NOMO-1 treated with dmso at 0.1 percent for 144 hours (cell line): ENCODE results near the gene NODAL.

Source experiments
- DNase-seq: peaks from one replicate; lab custom pipeline; 2025; ENCODE audit not compliant: unreplicated experiment; lab: John Stamatoyannopoulos, UW

The NODAL gene

DNA sequence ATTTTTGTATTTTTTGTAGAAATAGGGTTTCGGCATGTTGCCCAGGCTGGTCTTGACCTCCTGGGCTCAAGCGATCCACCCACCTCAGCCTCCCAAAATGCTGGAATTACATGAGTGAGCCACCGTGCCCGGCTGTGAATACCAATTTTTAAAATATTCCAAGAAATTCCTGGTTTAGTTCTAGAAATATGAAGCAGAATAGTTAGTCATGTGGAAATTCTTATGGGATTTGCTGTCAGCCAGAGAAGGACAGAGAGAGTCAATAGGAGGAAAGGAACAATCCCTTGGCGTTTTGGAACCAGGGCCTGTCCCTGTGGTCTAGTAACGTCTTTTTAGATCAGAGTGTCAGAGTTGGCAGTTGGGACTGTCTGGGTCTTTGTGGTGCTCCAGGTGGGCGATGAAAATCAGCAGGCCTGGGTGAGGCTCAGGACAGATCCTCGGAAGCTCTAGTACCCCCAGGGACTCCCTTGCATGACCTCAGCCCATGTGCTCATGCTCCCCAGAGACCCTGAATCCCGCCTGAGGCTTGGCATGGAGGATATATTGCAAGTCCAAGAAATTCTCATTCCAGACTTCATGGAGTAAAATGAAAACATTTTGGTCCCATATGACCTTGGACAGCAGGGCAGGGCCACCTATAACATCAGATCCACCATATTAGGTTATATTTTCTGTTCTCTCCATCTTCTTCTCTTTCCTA lies 7.8 kb downstream of the NODAL start:
- no peak for DNase-seq

DNA sequence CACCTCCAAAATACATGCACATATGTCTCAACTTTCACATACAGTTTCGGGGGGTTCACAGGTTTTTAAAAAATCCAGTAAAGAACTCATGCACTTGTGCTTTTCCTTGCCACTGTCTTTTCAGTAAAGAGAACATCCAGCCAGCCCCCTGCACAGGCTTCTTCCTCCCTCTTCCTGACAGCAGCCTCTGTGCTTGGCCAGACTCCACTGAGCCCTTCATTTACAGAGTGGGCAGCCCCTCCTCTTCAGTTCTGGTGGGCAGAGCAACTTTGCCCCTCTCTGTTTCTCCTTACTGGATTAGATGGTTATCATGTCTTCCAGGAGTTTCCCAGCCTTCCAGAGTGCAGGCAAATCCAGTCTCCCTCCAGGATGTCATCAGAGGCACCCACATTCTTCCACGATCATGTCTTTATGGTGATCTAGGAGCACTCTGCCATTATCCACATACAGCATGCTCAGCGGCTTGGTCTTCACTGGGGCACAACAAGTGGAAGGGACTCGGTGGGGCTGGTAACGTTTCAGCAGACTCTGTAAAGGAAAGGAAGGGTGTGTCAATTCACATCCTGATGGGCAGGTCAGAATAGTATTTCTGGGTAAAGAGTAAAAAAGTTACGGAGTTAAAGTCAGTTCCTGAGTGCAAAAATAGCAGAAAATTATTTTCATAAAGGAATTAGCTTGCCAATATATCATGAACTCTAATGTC lies 8.8 kb downstream of the NODAL start:
- no peak for DNase-seq

DNA sequence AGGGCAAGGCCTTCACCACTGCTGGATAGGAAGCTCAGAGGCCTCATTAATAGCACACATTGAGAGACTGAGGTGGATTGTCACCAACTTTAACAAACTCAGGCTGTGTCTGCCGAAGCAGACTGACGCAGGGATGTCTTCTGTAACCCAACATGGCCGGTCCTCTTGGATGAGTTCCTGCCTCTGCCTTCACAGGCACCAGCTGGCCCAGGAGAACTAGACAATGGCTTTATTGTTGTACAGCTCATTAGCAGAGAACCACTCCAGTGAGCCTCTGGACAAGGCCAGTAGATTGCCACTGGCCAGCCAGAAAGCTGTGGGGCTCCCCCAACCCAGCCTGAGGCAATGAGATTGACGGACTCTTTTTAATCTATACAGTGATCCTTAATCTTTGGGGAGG lies 9.4 kb downstream of the NODAL start:
- no peak for DNase-seq

DNA sequence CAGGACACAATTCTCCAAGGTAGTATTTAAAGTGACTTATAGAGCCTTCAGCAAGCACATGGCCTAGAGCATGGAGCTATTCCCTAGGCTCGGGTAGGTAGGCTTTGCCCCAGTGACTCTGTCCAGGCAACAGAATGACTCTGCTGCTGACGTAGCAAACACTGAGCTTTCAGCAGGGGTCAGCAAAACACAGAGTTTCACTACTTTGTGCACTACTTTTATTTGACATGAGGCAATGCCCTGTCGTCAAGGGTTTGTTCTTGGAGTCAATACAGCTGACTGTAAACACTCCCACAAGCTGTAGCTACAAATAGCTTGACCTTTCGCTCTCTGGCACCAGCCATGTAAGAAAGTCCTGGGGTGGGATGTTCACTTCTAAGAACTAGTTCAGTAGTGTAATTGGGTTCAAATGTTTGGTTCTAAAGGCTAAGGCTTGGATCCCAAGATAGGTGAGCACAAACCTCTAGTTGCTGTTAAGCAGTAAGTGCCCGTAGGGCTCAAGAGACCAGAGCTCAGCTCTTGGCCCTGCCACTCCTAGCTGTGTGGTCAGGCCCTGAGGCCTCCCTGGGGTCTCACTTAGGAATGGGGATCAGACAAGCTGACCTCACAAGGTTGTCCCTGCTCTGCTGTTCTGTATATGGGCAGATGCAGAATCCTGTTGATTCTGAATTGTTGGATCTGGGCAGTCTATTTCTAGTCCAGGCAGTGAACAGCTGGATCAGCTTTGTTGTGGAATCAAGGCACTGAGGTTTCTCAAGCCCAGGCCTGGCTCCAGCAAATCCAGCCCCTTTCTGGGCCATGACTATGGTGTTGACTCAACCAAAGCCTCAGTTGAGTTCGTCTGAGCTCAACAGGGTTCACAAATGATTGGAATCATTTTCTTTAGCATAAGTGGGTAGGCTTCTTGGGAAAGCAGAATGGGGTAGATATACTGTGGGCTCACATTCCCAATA lies 10.7 kb downstream of the NODAL start:
- DNase-seq = no peak

DNA sequence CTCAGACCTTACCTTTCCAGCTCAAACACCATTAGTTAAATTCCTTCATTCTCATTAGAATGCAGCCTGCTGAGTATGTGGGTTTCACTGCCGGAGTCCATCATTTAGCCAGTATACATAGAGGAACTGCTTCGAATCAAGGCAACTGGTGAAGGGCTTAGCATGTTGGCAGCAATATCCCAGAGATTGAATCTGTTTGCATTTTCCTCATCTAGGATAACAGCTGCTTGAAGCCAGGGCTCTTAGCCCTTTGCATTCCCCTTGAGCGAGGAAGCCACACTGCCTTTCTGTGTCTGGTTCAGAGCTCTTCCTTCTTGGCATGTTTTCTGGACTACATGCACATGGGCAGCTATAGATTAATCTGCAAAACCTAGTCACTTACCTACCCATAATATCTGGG lies 14.7 kb downstream of the NODAL start:
- DNase-seq = no peak

DNA sequence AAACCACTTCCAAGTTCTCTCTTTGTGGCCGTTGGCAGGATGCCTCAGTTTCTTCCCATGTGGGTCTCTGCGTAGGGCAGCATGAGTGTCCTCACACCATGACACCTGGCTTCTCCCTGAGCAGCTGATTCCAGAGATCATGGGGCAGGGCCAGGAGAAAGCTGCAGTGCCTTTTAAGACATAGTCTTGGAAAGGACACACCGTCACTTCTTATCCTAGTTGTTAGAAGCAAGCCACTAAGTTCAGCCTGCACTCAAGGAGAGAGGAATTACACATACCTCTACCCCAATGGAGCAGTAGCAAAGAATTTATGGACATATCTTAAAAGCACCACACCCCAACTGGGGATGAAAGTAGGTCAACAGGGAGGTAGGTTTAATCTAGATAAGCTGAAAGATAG lies 16.4 kb downstream of the NODAL start:
- DNase-seq = no peak

DNA sequence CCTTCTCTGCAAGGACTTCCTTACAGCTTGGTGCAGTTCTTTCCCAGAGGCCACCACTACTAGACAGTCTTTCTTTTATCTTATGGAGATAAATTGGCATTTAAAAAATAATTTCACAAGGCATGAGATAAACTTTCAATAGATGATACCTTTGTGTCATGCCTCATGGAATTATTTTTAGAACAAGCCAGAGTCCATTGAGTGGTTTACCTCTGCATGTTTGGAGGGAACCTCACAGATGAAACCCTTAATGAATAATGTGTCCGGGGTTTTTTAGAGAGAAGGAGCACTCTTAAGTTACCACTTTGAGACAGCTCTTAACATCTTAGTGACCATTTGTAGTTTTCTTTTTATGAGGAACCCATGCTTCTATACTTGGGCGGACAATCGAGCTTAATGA lies 17.2 kb downstream of the NODAL start:
- no peak for DNase-seq

DNA sequence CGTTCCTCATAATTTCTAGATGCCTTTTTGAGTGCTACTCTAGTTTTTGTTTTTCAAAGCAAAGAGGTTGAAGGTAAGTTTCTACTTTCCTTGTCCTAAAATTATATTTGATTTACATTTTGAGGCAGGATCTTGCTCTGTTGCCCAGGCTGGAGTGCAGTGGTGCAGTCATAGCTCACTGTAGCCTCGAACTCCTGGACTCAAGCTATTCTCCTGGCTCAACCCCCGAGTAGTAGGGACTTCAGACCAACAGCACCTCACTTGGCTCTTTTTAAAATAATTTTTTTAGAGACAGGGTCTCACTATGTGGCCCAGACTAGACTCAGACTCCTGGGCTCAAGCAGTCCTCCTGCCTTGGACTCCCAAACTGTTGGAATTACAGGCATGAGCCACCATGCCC lies 22.8 kb downstream of the NODAL start:
- no peak for DNase-seq

DNA sequence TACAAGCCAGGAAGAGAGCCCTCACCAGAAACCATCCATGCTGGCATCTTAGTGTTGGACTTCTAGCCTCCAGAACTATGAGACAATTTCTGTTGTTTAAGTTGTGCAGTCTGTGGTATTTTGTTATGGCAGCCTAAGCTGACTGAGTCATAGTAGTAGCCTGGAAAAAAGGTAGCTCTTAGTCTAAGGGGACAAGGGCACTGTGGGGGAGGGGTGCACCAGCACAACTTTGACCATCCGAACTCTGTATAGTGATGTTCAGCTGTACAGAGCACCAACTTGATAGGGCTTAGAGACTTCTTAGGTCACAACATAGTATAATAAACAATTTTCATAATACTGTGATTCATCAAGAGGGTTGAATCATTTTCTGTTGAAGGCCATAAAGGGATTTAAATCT lies 23.3 kb downstream of the NODAL start:
- no peak for DNase-seq

DNA sequence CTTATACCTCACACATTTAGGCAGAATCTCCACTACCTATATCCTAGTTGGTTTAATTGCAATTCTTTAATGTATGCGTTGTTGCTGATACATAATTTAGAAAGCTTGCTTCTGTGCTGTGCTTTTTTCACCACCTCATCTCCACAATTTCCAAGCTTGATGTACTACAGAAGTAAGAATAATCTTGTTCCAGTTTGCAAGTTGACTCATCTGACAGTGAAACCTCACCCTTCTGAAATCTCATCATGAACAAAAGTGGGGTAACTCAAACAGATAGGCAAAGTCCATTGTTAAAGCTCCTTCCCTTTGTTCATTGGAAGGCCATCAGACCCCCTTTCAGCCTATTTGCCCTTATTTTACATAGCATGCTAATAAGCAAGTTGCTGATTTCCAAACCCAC lies 23.9 kb downstream of the NODAL start:
- no peak for DNase-seq

DNA sequence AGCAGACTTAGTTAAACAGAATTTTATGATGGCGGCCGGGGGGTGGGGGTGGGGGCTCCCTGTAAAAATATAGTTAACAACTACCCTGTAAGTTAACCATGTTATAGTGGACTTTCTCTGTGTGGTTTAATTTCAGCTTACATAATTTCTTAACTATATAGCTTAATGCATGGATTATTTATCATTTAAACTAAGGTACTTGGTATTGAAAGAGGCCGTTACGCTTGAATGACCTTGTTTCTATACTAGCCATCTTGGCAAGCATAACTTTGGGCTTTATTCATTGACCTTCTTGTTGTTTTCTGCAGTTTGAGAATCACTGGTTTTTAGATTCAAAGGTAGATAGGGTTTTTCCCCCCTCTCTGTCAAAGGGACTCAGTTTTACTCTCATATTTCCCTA lies 29.1 kb downstream of the NODAL start:
- DNase-seq = no peak

DNA sequence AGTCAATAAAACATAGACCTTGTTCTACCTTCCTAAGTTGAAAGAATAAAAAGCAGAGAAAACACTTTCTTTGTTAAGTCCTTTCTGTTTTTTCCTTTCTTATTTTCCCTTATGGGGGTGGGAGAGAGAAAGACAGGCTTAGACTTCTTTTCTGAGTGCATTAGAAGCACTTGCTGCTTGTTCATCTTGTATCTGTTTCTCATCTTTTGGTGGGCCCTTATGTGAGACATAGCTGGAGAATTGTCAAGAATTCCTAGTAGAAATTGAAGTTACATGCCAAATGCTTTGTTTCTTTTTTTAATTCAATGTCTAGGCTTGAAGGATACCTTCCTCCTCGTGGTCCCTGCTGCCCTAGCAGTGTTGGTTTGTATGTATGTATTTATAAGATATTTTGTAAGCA lies 30.9 kb downstream of the NODAL start:
- DNase-seq = no peak

DNA sequence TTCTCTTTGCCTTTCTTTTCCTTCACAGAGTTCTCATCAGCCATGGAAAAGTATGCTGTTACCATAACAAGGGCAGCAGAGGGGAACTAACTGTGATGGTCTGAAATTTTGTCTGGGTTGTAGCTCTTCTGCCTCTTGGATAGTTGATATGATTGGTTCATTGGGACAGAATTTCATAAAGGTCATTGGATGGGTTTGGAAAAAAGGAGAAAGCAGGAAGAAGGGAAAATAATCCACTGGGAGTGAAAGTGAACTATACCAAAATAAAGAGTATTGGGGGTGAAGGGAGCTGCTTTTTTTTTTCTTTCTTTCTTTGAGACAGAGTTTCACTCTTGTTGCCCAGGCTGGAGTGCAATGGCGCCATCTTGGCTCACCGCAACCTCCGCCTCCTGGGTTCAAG lies 31.7 kb downstream of the NODAL start:
- no peak for DNase-seq

DNA sequence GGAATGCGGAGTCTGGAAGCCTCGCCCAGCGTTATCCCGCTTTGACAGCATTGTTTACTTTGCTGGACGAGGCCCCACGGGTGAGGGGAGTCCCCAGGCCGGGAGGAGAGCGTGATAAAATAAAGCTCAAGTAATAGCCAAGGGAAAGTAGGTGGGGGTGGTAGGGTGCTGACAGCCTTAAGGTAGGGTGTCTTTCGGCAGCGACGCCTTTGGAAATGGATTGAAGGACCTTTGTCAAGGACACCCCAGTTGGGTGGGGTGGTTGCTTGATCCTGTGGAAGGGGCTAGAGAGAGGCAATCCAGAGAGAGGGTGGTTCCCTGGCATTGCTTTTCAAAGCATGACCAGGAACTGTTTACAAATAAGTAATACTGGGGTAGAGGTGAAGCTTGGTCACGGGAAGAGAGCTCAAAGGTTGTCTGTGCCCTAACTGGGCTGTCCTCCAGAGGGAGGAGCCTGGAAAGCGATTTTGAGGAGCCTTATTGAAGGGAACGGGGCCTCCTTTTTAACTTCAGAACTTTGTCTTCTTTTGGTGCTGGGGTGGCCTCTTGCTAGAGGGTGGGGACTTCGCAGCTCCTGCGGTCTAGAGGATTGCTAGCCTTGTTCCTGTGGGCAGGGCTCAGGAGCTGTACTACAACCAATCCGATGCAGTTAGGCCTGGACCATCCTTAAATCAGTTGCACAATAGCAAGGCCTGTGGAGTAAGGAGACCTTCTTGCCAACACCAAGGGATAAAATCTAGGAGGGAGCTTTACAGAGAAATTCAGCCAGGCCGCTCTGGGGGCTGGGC lies 36.2 kb downstream of the NODAL start:
- DNase-seq = peak; percentile 89

DNA sequence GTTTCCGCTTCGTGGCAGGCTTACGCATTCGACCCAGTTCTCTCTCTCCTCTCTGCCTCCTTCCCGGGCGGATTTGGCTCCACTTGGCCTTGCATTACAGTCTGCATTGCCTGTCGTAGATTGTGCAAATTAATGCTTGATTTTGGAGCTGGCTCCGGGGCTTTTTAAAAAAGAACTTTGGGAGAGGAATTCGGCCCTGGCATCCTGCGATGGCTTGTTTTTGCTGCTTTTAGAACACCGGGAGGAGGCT lies 36.8 kb downstream of the NODAL start:
- no peak for DNase-seq

DNA sequence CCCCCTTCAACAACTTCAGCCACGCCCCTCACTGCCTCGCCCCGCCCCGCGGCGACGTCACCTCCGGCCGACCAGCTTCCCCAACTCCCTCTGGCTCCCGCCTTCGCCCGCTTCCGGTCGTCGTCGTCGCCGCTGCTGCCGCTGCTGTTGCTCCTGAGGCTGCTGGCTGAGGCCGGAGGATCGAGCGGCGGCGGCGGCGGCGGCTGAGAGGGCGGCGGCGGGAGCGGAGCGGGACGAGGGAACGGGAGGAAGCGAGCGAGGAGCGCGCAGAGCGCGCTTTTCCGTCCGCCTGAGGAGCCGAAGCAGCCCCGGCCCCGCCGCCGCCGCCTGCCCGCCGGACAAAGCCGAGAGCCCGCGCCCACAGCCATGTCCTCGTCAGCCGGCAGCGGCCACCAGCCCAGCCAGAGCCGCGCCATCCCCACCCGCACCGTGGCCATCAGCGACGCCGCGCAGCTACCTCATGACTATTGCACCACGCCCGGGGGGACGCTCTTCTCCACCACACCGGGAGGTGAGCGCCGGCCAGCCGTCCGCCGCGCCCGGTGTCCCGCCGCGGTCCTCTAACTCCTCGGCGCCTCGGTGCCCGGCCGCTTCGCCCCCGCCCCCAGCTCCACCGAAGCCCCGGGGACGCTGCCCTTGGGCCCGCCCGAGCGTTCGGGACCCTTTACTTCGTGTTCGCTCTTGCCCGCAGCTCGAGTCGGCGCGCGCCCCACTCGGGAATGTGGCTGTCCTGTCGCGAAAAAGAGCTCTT lies 37.3 kb downstream of the NODAL start, which contains the start of gene EIF4EBP2:
TSS of gene EIF4EBP2 (plus strand) at position 110 of the 751 bp plus-strand sequence. CDS start at position 367, 257 bp downstream.
- peak; percentile 97 for DNase-seq

DNA sequence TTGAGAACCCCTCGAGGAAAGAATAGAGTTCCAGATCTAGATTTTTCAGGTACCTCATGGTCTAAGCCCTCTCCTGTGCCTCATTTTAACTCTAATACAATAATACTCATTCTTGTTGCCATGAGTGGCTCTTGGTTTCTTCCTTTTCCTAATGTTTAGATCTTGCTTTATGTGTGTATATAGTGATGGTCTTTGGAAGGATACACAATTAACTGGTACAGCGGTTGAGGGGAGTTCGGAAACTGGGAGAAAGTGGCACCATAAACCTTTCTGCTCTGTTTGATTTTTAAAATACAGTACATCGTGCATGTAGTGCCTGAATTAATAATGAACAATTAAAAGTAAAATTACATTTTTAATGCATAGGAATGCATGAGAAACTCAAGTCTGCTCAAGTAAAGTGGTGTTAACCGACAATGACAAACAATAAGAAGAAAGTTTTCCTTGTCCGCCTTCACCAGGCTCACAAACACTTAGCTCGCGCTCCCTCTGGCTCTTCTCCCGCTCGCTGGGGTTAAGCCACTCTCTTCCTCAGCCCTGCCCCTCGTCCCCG lies 37.9 kb downstream of the NODAL start:
- no peak for DNase-seq

DNA sequence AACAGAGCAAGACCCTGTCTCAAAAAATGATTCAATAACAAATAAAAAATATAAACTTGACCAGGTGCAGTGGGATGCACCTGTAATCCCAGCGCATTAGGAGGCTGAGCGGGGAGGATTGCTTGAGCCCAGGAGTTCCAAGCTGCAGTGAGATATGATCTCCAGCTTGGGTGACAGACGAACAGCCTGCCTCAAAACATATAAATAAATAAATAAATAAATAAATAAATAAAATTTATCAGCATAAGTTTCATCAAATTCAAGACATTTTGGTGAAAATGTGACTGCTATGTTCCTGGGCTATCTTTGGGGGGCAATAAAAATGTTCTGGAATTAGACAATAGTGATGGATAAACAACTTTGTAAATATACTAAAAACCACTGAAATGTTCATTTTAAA lies 42.3 kb downstream of the NODAL start:
- DNase-seq = no peak

DNA sequence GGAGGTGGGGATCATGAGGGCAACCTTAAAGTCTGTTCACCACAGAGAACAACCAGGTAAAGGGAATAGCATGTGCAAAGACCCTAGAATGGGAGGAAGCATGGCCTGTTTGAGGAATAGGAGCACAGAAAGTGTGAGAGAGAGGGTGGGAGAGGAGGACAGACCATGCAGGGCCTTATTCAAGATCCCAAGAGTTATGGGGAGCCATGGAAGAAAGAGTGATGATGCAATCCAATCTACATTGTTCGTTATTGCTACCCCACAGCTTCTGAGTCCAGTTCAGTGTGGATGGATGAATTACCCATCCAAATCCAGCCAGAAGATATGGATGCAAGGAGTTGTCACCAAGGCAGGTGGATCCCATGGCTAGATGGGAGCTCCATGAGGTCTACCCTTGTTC lies 45.3 kb downstream of the NODAL start:
- no peak for DNase-seq

DNA sequence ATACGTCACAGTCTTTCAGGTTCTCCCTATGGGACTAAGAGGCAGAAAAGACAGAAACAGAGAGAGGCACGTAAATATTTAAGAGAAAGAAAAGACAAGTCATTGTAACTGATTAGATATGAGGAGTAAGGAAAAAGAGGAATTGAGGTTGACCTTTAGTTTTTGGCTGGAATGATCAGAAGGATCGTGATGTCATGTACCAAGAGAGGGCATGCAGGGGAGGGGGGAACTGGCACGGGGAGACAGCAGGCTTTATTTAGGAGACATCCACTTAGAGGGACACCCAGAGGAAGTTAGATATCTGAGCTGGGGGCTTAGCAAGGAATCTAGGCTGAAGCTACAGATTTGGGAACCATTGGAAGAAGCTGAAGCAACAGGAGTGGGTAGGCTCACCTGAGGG lies 49.8 kb downstream of the NODAL start:
- no peak for DNase-seq
